Measurements from ENCODE around the gene MUC13.

The MUC13 gene

DNA sequence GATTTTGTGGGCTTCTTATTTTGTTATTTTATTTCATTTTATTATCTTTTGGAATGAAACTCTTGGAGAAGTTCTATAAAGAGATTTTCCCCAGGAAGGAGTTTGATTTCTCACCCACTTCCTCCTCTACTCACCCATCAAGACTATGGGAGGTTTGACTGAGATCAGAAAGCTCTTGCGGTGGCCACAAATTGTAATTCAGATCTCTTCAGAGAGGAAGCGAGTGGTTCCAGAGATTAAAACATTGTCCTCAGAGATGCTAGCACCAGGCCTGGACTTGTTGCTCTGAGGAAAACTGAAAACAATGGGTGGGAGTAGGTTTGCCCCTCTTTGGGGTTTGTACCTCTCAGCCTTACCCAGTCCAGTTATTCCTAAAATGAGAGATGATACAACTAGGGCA, 8.1 kb upstream of the MUC13 start:
- no peak overlapping the region for H3K4me3 ChIP-seq (ENCODE audit: low read depth, low read length)
- H3K9me3 ChIP-seq (ENCODE audit: severe bottlenecking): no peaks in the 10 kb centered on the region
- H3K36me3 ChIP-seq: no peaks in the 10 kb centered on the region
- no peak overlapping the region for H3K27ac ChIP-seq
- H3K27me3 ChIP-seq (ENCODE audit: insufficient read depth, low read depth, severe bottlenecking): no peaks in the 10 kb centered on the region
- TF ChIP-seq CTCF (IDR thresholded peaks at IDR 0.05; ENCODE audit: low read depth, low read length): no peak
- no peak for DNase-seq

- no peak for TF ChIP-seq CTCF (IDR thresholded peaks at IDR 0.05; ENCODE audit: low read depth, low read length)
- Histone ChIP-seq H3K36me3 (no peaks in the 10 kb centered on the region), H3K27ac (no peak overlapping the region), H3K4me3 (ENCODE audit: low read depth, low read length) (no peak overlapping the region), H3K27me3 (ENCODE audit: insufficient read depth, low read depth, severe bottlenecking) (no peaks in the 10 kb centered on the region), H3K9me3 (ENCODE audit: severe bottlenecking) (no peaks in the 10 kb centered on the region)
- DNase-seq: no peak
Measured at GRCh38 chr3:124941771-124942170, 7.2 kb upstream of the MUC13 start.

GRCh38 chr3:124939661-124940060, 5.1 kb upstream of the MUC13 start:
- TF ChIP-seq CTCF (IDR thresholded peaks at IDR 0.05; ENCODE audit: low read depth, low read length): no peak
- Histone ChIP-seq H3K27ac (no peak overlapping the region), H3K4me3 (ENCODE audit: low read depth, low read length) (no peak overlapping the region), H3K27me3 (ENCODE audit: insufficient read depth, low read depth, severe bottlenecking) (no peaks in the 10 kb centered on the region), H3K9me3 (ENCODE audit: severe bottlenecking) (no peaks in the 10 kb centered on the region), H3K36me3 (no peaks in the 10 kb centered on the region)
- DNase-seq: no peak

- DNase-seq: no peak
- H3K27ac ChIP-seq: no peak overlapping the region
- H3K36me3 ChIP-seq: no peaks in the 10 kb centered on the region
- no peak overlapping the region for H3K4me3 ChIP-seq (ENCODE audit: low read depth, low read length)
- H3K9me3 ChIP-seq (ENCODE audit: severe bottlenecking): no peaks in the 10 kb centered on the region
- TF ChIP-seq CTCF (IDR thresholded peaks at IDR 0.05; ENCODE audit: low read depth, low read length): no peak
- H3K27me3 ChIP-seq (ENCODE audit: insufficient read depth, low read depth, severe bottlenecking): no peaks in the 10 kb centered on the region
Measured at GRCh38 chr3:124938896-124939295, 4.3 kb upstream of the MUC13 start.

DNA sequence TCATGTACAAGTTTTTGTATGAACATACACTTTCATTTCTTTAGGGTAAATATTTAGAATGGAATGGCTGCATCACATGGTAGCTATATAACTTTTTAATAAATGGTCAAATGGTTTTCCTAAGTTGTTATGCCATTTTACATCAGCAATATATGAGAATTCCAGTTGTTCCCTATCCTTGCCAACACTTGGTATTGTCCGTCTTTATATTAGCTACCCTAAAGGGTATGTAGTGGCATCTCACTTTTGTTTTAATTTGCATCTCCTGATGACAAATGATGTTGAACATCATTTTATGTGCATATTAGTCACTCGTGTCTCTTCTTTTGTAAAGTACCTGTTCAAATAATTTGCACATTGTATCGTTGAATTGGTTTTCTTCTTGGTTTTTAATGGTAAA, 2.5 kb upstream of the MUC13 start:
- no peak overlapping the region for H3K27ac ChIP-seq
- no peaks in the 10 kb centered on the region for H3K9me3 ChIP-seq (ENCODE audit: severe bottlenecking)
- H3K36me3 ChIP-seq: no peaks in the 10 kb centered on the region
- no peaks in the 10 kb centered on the region for H3K27me3 ChIP-seq (ENCODE audit: insufficient read depth, low read depth, severe bottlenecking)
- no peak for DNase-seq
- no peak for TF ChIP-seq CTCF (IDR thresholded peaks at IDR 0.05; ENCODE audit: low read depth, low read length)
- H3K4me3 ChIP-seq (ENCODE audit: low read depth, low read length): no peak overlapping the region

GRCh38 chr3:124935794-124936542, 1.4 kb upstream of the MUC13 start:
- Histone ChIP-seq H3K9me3 (ENCODE audit: severe bottlenecking) (no peaks in the 10 kb centered on the region), H3K4me3 (ENCODE audit: low read depth, low read length) (no peak overlapping the region), H3K36me3 (no peaks in the 10 kb centered on the region), H3K27me3 (ENCODE audit: insufficient read depth, low read depth, severe bottlenecking) (no peaks in the 10 kb centered on the region), H3K27ac (no peak overlapping the region)
- no peak for TF ChIP-seq CTCF (IDR thresholded peaks at IDR 0.05; ENCODE audit: low read depth, low read length)
- DNase-seq: no peak

Measured in WERI-Rb-1 (cell line).